Activated CD8-positive, alpha-beta T cell treated with anti-CD3 and anti-CD28 coated beads for 36 hours (primary cell): ENCODE data around the gene CLASP2. TPM values are rescaled to one million over a fixed set of nuclear protein-coding genes. Genes with fewer than 3 reads are reported as not detected.
A peak's percentile ranks its signal among the peaks of the same experiment; 100 is the strongest.

Experiments
- ATAC-seq: fragments of 200-7000 bp; cut with Tn5 transposase; one replicate; pipeline ENCODE4 v1.10.0; 2021; ENCODE audit warnings: mild to moderate bottlenecking, moderate library complexity
- CTCF ChIA-PET: fragments of 350-600 bp; sonication (Branson Sonifier 250); formaldehyde crosslinking; loops from one replicate; lab custom pipeline; 2021; ENCODE audit warnings: antibody characterized with exemption; lab: Charles Lee
- POLR2A ChIA-PET: fragments of 350-600 bp; sonication (Branson Sonifier 250); formaldehyde crosslinking; loops from one replicate; lab custom pipeline; 2021; ENCODE audit warnings: antibody characterized with exemption; lab: Charles Lee
- DNase-seq: peaks from one replicate; pipeline ENCODE4 v3.0.0-alpha.2; 2020
- H3K27ac Mint-ChIP-seq: one replicate; pipeline ENCODE4 v1.8.0; 2021; ENCODE audit warnings: mild to moderate bottlenecking, mixed read lengths
- H3K27me3 Mint-ChIP-seq: one replicate; pipeline ENCODE4 v1.8.0; 2021; ENCODE audit warnings: mixed read lengths
- H3K36me3 Mint-ChIP-seq: one replicate; pipeline ENCODE4 v1.8.0; 2021; ENCODE audit warnings: low read depth, mixed read lengths
- H3K4me1 Mint-ChIP-seq: one replicate; pipeline ENCODE4 v1.8.0; 2021; ENCODE audit warnings: low read depth, mixed read lengths
- H3K4me3 Mint-ChIP-seq: one replicate; pipeline ENCODE4 v1.8.0; 2021; ENCODE audit warnings: mild to moderate bottlenecking, moderate library complexity, mixed read lengths
- H3K9me3 Mint-ChIP-seq: one replicate; pipeline ENCODE4 v1.8.0; 2021; ENCODE audit warnings: mixed read lengths
- intact Hi-C: fragments of 100-400 bp; cut with micrococcal nuclease; formaldehyde crosslinking; loops from one replicate; pipeline ENCODE4 v1.10.0; 2022
- total RNA-seq, 2 experiments: library from RNA; stranded (reverse); gene quantifications; one replicate each; pipeline ENCODE4 v1.2.3, GENCODE V29; 2021
- TF ChIP-seq, protein P1 (sequence below): fragments of 200-600 bp; IDR thresholded peaks from one replicate; pipeline ENCODE4 v1.8.0; 2022; ENCODE audit warnings: antibody characterized with exemption, mild to moderate bottlenecking

Gene CLASP2
- total RNA-seq, 2 experiments from 2014 or later, result 38.4 to 46.4 TPM

DNA sequence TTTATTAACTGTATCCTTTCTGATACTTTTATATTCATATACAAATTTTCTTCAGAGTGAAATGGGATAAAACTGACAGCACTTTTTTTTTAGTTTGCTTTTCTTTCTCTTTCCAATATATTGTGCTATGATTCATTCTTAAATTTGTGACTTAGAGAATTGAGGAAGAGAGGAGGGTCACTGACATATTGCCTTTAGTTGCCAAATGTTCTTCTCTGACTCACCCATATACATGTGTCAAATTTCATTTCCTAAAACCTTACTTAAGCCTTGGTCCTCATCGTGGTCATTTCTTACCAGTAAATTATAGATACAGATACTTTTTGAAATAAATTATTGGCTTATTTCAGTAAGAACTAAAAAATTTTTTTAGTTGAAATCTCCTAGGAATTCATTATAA lies 53.9 kb downstream of the CLASP2 start:
- DNase-seq (no peak), ATAC-seq (no peak)
- Mint-ChIP-seq H3K4me1 (peaks cover 17% of the 10 kb centered on the region), H3K4me3 (no peak overlapping the region), H3K27me3 (no peaks in the 10 kb centered on the region), H3K27ac (no peak overlapping the region), H3K36me3 (peaks cover 10% of the 10 kb centered on the region), H3K9me3 (no peaks in the 10 kb centered on the region)
- intact Hi-C loops, result no loop called here
- ChIA-PET CTCF (interaction anchor here (1.2 kb wide), 1 partner anchor 27 kb away, joined by 3 read pairs; no protein-coding TSS in a partner anchor), POLR2A (no interaction called here)
- TF ChIP-seq, protein P1, sequence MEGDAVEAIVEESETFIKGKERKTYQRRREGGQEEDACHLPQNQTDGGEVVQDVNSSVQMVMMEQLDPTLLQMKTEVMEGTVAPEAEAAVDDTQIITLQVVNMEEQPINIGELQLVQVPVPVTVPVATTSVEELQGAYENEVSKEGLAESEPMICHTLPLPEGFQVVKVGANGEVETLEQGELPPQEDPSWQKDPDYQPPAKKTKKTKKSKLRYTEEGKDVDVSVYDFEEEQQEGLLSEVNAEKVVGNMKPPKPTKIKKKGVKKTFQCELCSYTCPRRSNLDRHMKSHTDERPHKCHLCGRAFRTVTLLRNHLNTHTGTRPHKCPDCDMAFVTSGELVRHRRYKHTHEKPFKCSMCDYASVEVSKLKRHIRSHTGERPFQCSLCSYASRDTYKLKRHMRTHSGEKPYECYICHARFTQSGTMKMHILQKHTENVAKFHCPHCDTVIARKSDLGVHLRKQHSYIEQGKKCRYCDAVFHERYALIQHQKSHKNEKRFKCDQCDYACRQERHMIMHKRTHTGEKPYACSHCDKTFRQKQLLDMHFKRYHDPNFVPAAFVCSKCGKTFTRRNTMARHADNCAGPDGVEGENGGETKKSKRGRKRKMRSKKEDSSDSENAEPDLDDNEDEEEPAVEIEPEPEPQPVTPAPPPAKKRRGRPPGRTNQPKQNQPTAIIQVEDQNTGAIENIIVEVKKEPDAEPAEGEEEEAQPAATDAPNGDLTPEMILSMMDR, result no peak

DNA sequence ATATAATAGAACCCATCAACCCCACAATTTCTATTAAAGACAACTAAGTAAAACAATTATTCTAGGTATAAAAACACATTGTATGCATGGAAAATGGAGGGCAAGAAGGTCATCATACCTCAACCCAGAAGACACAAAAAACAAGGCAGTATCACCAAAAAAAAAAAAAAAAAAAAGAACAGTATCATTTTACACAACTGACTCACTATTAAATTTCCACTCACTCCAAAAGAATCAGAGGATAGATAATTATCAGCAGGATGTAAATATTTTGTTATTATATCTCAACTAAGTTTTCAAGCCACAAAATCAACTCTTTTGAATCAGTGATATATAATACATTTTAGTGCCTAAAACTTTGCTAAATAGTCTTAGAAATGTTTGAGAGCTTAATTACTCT lies 55.0 kb downstream of the CLASP2 start:
- DNase-seq (no peak), ATAC-seq (no peak)
- CTCF ChIA-PET, result no interaction called here
- peaks cover 8% of the 10 kb centered on the region for H3K36me3 Mint-ChIP-seq
- H3K9me3 Mint-ChIP-seq, result no peaks in the 10 kb centered on the region
- POLR2A ChIA-PET, result no interaction called here
- H3K4me3 Mint-ChIP-seq, result no peak overlapping the region
- H3K4me1 Mint-ChIP-seq, result peaks cover 25% of the 10 kb centered on the region
- H3K27me3 Mint-ChIP-seq, result no peaks in the 10 kb centered on the region
- intact Hi-C loops, result no loop called here
- no peak overlapping the region for H3K27ac Mint-ChIP-seq
- TF ChIP-seq, protein P1, result no peak

DNA sequence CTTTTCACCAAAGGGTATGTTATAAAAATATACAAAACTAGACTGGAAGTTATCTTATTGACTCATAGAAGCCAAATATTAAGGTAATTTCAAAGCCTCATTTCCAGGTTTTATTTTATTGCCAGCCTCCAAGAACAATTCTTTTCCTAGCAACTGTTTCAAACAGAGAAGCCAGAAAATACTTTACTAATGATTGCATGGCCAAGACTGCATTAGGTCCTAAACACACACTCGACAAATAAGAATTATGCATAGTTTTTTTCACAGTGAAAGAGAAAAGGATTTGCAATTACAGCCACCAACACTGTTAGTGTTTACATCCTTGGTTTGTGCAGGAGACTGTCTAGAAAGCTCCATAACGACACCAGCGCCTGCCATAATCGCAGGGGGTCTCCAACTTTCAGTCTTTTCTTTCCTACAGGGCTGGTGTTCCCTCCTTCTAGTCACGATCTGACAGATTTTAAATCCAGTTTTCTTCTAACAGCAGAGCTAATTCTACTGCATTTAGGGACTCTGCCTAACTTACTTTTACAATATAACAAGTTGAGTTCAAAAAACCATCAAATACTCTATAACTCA lies 58.1 kb downstream of the CLASP2 start:
- no peak overlapping the region for H3K27ac Mint-ChIP-seq
- ChIA-PET CTCF (interaction anchor here (0.9 to 2.4 kb wide), 3 partner anchors 23 to 127 kb away, joined by 3 to 7 read pairs (median 4); no protein-coding TSS in a partner anchor), POLR2A (interaction anchor here (1.0 kb wide), 1 partner anchor 15 kb away, joined by 3 read pairs; no protein-coding TSS in a partner anchor)
- no peaks in the 10 kb centered on the region for H3K36me3 Mint-ChIP-seq
- ATAC-seq (no peak), DNase-seq (no peak)
- intact Hi-C loops, result loop anchor here (5.0 kb wide), 1 partner anchor 57 kb away; the partner anchor contains the start of gene CLASP2
- no peaks in the 10 kb centered on the region for H3K27me3 Mint-ChIP-seq
- H3K4me3 Mint-ChIP-seq, result peak overlapping the region; percentile 47
- H3K9me3 Mint-ChIP-seq, result no peaks in the 10 kb centered on the region
- TF ChIP-seq, protein P1, result no peak
- H3K4me1 Mint-ChIP-seq, result peaks cover 29% of the 10 kb centered on the region

DNA sequence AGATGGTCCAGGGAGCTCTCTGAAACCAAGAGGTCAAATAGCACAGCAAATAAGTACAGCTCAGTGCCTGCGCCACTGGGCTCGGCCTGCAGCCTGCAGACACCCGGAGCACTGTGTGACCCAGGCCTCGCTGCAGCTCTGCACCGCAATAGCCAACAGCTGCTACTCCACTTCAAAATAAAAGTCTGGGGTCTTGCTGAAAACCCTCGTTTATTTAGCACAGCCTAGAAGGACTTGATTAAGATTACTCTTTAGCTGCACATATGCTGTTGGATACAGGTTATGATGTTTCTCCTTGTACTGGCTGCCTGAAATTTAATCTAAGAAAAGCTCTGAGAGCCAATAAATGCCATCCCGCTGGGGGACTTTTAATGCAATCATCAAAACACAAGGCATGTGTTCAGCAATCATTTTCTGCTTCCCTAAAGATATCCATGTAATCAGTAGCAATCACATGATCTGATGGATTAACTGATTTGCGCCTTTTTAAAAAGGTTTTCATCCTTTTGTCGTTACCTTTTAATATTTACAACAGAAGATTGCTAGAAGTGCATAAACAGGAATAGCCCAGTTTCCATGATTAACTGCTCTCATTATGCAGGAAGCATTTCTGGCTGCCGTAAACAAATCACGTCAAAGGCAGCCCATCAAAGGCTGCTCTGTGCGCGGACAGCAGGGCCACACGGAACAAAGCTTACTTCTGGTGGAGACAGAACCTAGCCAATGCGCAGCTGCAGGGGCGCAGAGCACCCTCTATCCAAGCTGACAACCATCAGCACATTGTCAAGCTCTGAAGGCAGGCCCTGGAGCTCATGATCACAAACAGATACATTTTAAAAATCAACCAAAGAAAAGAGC lies 58.8 kb downstream of the CLASP2 start:
- POLR2A ChIA-PET, result interaction anchor here (1.0 kb wide), 1 partner anchor 14 kb away, joined by 3 read pairs; no protein-coding TSS in a partner anchor
- peak; percentile 43 for DNase-seq
- no peaks in the 10 kb centered on the region for H3K36me3 Mint-ChIP-seq
- peaks cover 28% of the 10 kb centered on the region for H3K4me1 Mint-ChIP-seq
- intact Hi-C loops, result loop anchor here (5.0 kb wide), 1 partner anchor 58 kb away; the partner anchor contains the start of gene CLASP2
- H3K4me3 Mint-ChIP-seq, result peak overlapping the region; percentile 47
- TF ChIP-seq, protein P1, result no peak
- peak overlapping the region; percentile 11 for H3K27ac Mint-ChIP-seq
- H3K9me3 Mint-ChIP-seq, result no peaks in the 10 kb centered on the region
- CTCF ChIA-PET, result interaction anchor here (0.6 to 2.4 kb wide), 6 partner anchors 19 to 128 kb away, joined by 3 to 7 read pairs (median 4); no protein-coding TSS in a partner anchor
- ATAC-seq, result peak; percentile 84
- H3K27me3 Mint-ChIP-seq, result no peaks in the 10 kb centered on the region
